HFFc6 (cell line): ENCODE data around the gene CBARP. TPM values are rescaled to one million over a fixed set of nuclear protein-coding genes. Genes with fewer than 3 reads are reported as not detected.

Source experiments
- DNase-seq: peaks from one replicate; pipeline ENCODE4 v3.0.0-alpha.2; 2018
- H3K27ac Mint-ChIP-seq: 2 replicates; pipeline ENCODE4 v1.8.0; 2020; ENCODE audit warnings: mild to moderate bottlenecking, mixed read lengths
- H3K27me3 Mint-ChIP-seq: 2 replicates; pipeline ENCODE4 v1.8.0; 2021; ENCODE audit warnings: mild to moderate bottlenecking, moderate library complexity, mixed read lengths; ENCODE audit not compliant: insufficient read depth
- H3K36me3 Mint-ChIP-seq: 2 replicates; pipeline ENCODE4 v1.8.0; 2021; ENCODE audit warnings: low read depth, mixed read lengths
- H3K4me1 Mint-ChIP-seq: 2 replicates; pipeline ENCODE4 v1.8.0; 2020; ENCODE audit warnings: low read depth, mixed read lengths
- H3K4me3 Mint-ChIP-seq: 2 replicates; pipeline ENCODE4 v1.8.0; 2020; ENCODE audit warnings: mild to moderate bottlenecking, moderate library complexity, mixed read lengths
- H3K9me3 Mint-ChIP-seq: 2 replicates; pipeline ENCODE4 v1.8.0; 2020; ENCODE audit warnings: mild to moderate bottlenecking, mixed read lengths
- total RNA-seq, 6 experiments: library from RNA; stranded (reverse); fragmentation: NEBNext Ultra II Directional; extraction: Animal tissue kit (Norgen Biotek cat#: 25700); gene quantifications; 2 replicates in 1 of 6; 3 replicates in 5 of 6; pipeline ENCODE4 v1.2.3, GENCODE V29; 2021
- TF ChIP-seq, protein P1 (sequence below): fragments of 200-600 bp; sonication (generic); IDR thresholded peaks from 2 replicates; pipeline ENCODE4 v1.5.0; 2021; ENCODE audit warnings: antibody characterized with exemption, mild to moderate bottlenecking

The CBARP gene
- total RNA-seq, 6 experiments from 2014 or later = 7.6 to 12.7 (median 8.6) TPM

DNA sequence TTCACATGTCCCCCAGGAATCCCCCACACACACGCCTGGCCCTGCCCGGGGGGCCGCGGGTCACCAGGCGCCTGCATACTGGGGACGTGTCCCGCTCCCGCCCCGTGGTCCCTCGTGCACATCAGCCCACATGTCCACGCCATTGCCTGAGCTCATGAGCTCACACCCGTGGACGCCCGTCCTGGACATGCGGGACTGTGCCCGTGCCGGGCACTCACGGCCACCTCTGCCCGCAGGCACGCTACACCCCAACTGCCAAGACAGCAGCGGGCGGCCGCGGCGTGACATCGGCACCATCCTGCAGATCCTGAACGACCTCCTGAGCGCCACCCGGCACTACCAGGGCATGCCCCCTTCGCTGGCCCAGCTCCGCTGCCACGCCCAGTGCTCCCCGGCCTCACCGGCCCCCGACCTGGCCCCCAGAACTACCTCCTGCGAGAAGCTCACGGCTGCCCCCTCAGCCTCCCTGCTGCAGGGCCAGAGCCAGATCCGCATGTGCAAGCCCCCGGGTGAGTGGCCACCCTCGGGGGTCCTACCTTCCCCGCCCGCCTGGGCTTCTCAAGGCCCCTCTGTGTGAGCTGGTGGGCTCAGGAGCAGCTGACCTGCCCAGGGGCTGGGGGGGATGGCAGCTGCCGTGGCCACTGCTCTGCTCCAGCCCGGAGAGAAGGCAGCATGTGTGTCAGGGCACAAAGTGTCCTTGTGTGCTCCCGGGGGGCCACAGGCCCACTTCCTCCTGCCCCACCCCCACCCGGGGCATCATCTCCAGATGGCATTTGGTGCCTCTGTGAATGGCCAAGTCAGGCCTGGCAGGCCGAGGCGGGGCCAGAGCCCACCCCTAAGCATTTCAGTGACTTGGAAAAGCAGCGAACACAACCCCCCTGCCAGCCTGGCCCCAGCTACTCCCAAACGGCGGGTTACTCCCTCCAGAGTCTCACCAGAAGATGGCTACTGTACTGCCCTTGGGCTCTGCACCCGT is 17.7 kb upstream of the CBARP start:
- TF ChIP-seq, protein P1, sequence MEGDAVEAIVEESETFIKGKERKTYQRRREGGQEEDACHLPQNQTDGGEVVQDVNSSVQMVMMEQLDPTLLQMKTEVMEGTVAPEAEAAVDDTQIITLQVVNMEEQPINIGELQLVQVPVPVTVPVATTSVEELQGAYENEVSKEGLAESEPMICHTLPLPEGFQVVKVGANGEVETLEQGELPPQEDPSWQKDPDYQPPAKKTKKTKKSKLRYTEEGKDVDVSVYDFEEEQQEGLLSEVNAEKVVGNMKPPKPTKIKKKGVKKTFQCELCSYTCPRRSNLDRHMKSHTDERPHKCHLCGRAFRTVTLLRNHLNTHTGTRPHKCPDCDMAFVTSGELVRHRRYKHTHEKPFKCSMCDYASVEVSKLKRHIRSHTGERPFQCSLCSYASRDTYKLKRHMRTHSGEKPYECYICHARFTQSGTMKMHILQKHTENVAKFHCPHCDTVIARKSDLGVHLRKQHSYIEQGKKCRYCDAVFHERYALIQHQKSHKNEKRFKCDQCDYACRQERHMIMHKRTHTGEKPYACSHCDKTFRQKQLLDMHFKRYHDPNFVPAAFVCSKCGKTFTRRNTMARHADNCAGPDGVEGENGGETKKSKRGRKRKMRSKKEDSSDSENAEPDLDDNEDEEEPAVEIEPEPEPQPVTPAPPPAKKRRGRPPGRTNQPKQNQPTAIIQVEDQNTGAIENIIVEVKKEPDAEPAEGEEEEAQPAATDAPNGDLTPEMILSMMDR = no peak
- H3K36me3 Mint-ChIP-seq = peaks cover 18% of the 10 kb centered on the region
- no peak for DNase-seq
- peak overlapping the region; percentile 73 for H3K27ac Mint-ChIP-seq
- no peaks in the 10 kb centered on the region for H3K9me3 Mint-ChIP-seq
- 0 out of 2 replicates have a peak overlapping the region, but pooled peaks have one; percentile 56 for H3K4me3 Mint-ChIP-seq
- peaks cover 42% of the 10 kb centered on the region for H3K4me1 Mint-ChIP-seq
- peaks cover 29% of the 10 kb centered on the region for H3K27me3 Mint-ChIP-seq

DNA sequence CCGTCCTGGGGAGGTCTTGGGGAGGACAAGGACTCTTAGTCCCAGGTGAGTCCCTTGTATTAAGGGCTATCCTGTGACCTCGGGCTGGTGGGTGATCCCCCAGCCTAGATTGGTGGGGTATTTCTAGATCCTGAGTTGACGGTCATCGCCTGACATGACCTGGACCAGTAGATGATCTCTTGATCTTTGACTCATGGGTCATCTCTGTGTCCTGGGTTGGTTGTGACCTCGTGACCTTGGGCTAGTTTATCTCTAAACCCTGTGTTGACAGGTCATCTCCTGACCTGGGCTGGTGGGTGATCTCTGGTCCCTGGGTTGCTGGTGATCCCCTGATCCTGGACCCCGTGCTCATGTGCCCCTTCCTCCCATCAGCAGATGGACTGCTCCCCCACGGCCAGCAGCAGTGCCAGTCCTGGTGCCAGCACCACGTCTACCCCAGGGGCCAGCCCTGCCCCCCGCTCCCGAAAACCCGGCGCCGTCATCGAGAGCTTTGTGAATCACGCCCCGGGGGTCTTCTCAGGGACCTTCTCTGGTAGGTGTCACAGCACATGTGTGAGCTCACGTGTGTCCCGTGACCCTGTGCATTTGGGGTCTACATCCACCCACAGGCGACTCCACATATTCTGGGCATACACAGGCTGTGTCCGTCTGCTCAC is 16.9 kb upstream of the CBARP start:
- no peak for DNase-seq
- Mint-ChIP-seq H3K4me3 (peak overlapping the region; percentile 56), H3K27ac (peak overlapping the region; percentile 73)

DNA sequence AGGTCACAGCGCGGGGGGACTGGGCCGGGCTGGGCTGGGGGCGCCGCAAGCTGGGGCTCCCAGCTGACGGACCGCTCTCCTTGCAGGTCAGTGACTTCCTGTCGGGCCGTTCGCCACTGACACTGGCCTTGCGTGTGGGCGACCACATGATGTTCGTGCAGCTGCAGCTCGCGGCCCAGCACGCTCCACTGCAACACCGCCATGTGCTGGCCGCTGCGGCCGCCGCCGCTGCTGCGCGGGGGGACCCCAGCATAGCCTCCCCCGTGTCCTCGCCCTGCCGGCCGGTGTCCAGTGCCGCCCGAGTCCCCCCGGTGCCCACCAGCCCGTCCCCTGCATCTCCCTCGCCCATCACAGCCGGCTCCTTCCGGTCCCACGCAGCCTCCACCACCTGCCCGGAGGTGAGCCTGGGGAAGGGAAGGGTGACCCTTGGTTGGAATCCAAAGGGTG is 16.3 kb upstream of the CBARP start:
- Mint-ChIP-seq H3K27ac (peak overlapping the region; percentile 73; the same call in 1 of the 2 replicates), H3K36me3 (peaks cover 18% of the 10 kb centered on the region), H3K27me3 (peaks cover 23% of the 10 kb centered on the region), H3K4me1 (peaks cover 32% of the 10 kb centered on the region), H3K9me3 (no peaks in the 10 kb centered on the region), H3K4me3 (peak overlapping the region; percentile 56; the same call in 1 of the 2 replicates)
- TF ChIP-seq, protein P1 = no peak
- DNase-seq = no peak

More for the DNA sequence above, 16.9 kb upstream of the CBARP start:
- peaks cover 25% of the 10 kb centered on the region for H3K27me3 Mint-ChIP-seq
- peaks cover 18% of the 10 kb centered on the region for H3K36me3 Mint-ChIP-seq
- H3K9me3 Mint-ChIP-seq = no peaks in the 10 kb centered on the region
- TF ChIP-seq, protein P1 = no peak
- H3K4me1 Mint-ChIP-seq = peaks cover 37% of the 10 kb centered on the region

DNA sequence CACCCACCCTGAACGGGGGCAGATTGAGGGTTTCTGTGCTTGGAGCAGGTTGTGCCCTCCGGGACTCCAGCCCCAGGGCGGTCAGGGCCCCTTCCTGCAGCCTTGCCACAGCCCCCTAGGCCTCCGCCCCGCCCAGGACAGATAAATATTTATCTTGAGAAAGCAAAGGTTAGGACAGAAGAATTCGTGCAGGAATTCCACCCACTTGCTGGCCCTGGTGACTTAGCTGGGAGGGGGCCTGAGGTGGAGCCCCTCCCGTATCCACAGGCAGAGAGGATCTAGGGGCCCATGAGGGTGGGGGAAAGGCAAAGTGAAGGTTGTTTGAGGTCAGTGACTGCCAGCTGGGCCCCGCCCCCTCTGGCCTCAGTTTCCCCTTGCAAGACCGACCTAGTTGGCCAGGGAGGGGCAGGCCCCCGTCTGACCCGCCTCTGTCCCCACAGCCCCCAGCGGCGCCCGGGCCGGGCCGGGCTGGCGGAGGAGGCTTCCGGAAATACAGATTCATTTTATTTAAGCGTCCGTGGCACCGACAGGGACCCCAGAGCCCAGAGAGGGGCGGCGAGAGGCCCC is 15.8 kb upstream of the CBARP start:
- no peaks in the 10 kb centered on the region for H3K9me3 Mint-ChIP-seq
- H3K4me3 Mint-ChIP-seq = peak overlapping the region; percentile 86
- TF ChIP-seq, protein P1 = no peak
- peaks cover 18% of the 10 kb centered on the region for H3K36me3 Mint-ChIP-seq
- peaks cover 22% of the 10 kb centered on the region for H3K27me3 Mint-ChIP-seq
- peaks cover 27% of the 10 kb centered on the region for H3K4me1 Mint-ChIP-seq
- H3K27ac Mint-ChIP-seq = peak overlapping the region; percentile 96
- DNase-seq = no peak

DNA sequence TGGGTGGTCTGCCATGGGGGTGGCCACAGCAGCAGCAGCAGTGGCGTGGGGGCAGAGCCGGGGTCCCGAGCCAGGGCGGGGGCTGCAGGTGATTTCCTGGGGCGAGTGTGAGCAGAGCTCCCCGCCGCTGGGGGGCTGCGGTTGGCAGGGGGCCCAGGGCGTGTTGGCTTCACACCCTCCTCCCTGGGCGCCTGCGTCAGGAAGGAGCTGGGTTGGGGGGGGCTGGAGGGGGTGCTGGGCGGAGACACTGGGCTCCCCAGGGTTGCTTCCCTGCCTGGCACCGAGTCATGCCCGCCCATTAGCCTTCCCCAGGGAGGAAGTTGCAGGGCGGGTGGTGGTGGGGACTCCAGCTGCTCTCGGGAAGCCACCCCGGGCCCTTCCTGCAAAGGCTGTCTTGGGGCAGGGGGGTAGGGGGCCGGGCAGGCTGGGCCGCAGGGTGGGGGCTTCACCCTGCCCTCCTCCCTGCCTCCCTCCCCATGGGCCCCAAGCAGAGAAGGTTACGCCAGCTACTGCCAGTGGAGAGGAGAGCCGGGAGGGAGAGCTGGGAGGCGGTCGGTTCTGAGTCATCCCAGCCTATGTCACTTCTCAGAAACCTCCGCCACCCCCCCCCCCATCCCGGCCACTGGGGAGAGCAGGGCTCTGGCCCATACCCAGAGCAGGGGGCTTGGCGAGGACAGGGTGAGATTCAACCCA is 15.2 kb upstream of the CBARP start:
- DNase-seq = peak; percentile 94
- Mint-ChIP-seq H3K4me1 (peaks cover 20% of the 10 kb centered on the region), H3K36me3 (peaks cover 18% of the 10 kb centered on the region), H3K9me3 (no peaks in the 10 kb centered on the region), H3K27me3 (peaks cover 20% of the 10 kb centered on the region), H3K4me3 (peak overlapping the region; percentile 93), H3K27ac (peak overlapping the region; percentile 96)
- TF ChIP-seq, protein P1 = peak; percentile 63
